ENCODE data around the gene BCAS3. TPM values are rescaled to one million over a fixed set of nuclear protein-coding genes. Genes with fewer than 3 reads are reported as not detected.

BCAS3 gene
- polyA plus RNA-seq, 1 donor from 2014 or later: 21.6 TPM

DNA sequence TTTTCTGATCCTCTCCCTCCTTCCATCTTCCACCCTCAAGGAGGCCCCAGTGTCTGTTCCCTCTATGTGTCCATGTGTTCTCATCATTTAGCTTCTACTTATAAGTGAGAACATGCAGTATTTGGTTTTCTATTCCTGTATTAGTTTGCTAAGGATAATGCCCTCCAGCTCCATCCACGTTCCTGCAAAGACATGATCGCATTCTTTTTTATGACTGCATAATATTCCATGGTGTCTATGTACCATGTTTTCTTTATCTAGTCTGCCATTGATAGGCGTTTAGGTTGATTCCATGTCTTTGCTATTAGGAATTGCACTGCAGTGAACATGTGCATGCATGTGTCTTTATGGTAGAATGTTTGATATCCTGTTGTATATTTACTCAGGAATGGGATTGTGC is 275.1 kb downstream of the BCAS3 start:
- no peaks in the 10 kb centered on the region for H3K36me3 ChIP-seq (ENCODE audit: insufficient read depth, low read length)
- no peaks in the 10 kb centered on the region for H4K20me1 ChIP-seq (ENCODE audit: insufficient read depth)
- no peaks in the 10 kb centered on the region for H3K9me3 ChIP-seq (ENCODE audit: low read length)
- no peaks in the 10 kb centered on the region for H3K79me2 ChIP-seq (replicated peaks; ENCODE audit: insufficient read depth, low read length)
- TF ChIP-seq, protein P1, sequence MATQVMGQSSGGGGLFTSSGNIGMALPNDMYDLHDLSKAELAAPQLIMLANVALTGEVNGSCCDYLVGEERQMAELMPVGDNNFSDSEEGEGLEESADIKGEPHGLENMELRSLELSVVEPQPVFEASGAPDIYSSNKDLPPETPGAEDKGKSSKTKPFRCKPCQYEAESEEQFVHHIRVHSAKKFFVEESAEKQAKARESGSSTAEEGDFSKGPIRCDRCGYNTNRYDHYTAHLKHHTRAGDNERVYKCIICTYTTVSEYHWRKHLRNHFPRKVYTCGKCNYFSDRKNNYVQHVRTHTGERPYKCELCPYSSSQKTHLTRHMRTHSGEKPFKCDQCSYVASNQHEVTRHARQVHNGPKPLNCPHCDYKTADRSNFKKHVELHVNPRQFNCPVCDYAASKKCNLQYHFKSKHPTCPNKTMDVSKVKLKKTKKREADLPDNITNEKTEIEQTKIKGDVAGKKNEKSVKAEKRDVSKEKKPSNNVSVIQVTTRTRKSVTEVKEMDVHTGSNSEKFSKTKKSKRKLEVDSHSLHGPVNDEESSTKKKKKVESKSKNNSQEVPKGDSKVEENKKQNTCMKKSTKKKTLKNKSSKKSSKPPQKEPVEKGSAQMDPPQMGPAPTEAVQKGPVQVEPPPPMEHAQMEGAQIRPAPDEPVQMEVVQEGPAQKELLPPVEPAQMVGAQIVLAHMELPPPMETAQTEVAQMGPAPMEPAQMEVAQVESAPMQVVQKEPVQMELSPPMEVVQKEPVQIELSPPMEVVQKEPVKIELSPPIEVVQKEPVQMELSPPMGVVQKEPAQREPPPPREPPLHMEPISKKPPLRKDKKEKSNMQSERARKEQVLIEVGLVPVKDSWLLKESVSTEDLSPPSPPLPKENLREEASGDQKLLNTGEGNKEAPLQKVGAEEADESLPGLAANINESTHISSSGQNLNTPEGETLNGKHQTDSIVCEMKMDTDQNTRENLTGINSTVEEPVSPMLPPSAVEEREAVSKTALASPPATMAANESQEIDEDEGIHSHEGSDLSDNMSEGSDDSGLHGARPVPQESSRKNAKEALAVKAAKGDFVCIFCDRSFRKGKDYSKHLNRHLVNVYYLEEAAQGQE (IDR thresholded peaks at IDR 0.05; ENCODE audit: borderline replicate concordance): no peak
- no peak for TF ChIP-seq EP300 (conservative IDR thresholded peaks at IDR 0.05; ENCODE audit: poor library complexity, severe bottlenecking)
- no peak for TF ChIP-seq SMC3 (conservative IDR thresholded peaks at IDR 0.05; ENCODE audit: poor library complexity)
- no peak for TF ChIP-seq EZH2 (IDR thresholded peaks at IDR 0.05; ENCODE audit: borderline replicate concordance, insufficient read depth, low read length, poor library complexity, severe bottlenecking)
- TF ChIP-seq, protein P2, sequence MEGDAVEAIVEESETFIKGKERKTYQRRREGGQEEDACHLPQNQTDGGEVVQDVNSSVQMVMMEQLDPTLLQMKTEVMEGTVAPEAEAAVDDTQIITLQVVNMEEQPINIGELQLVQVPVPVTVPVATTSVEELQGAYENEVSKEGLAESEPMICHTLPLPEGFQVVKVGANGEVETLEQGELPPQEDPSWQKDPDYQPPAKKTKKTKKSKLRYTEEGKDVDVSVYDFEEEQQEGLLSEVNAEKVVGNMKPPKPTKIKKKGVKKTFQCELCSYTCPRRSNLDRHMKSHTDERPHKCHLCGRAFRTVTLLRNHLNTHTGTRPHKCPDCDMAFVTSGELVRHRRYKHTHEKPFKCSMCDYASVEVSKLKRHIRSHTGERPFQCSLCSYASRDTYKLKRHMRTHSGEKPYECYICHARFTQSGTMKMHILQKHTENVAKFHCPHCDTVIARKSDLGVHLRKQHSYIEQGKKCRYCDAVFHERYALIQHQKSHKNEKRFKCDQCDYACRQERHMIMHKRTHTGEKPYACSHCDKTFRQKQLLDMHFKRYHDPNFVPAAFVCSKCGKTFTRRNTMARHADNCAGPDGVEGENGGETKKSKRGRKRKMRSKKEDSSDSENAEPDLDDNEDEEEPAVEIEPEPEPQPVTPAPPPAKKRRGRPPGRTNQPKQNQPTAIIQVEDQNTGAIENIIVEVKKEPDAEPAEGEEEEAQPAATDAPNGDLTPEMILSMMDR (IDR thresholded peaks at IDR 0.05; ENCODE audit: poor library complexity, severe bottlenecking): no peak
- TF ChIP-seq MXI1 (conservative IDR thresholded peaks at IDR 0.05; ENCODE audit: poor library complexity, severe bottlenecking): no peak
- TF ChIP-seq POLR2AphosphoS5 (IDR thresholded peaks at IDR 0.05): no peak
- TF ChIP-seq RAD21 (conservative IDR thresholded peaks at IDR 0.05): no peak
- no peak for TF ChIP-seq TAF1 (IDR thresholded peaks at IDR 0.05; ENCODE audit: low read depth)
- H3K9ac ChIP-seq (ENCODE audit: low read length): no peak overlapping the region
- no peak overlapping the region for H2AFZ ChIP-seq (ENCODE audit: low read depth, low read length)
- no peaks in the 10 kb centered on the region for H3K27me3 ChIP-seq (ENCODE audit: insufficient read depth, low read depth, low read length)
- no peak overlapping the region for H3K4me2 ChIP-seq (ENCODE audit: low read length)
- no peaks in the 10 kb centered on the region for H3K9me2 ChIP-seq (ENCODE audit: insufficient read depth, low read length)
- no peaks in the 10 kb centered on the region for H3F3A ChIP-seq (ENCODE audit: insufficient read depth, low read length, poor library complexity, severe bottlenecking)
- no peak overlapping the region for H3K27ac ChIP-seq (ENCODE audit: low read length)
- H3K4me3 ChIP-seq (ENCODE audit: low read length): no peak overlapping the region

DNA sequence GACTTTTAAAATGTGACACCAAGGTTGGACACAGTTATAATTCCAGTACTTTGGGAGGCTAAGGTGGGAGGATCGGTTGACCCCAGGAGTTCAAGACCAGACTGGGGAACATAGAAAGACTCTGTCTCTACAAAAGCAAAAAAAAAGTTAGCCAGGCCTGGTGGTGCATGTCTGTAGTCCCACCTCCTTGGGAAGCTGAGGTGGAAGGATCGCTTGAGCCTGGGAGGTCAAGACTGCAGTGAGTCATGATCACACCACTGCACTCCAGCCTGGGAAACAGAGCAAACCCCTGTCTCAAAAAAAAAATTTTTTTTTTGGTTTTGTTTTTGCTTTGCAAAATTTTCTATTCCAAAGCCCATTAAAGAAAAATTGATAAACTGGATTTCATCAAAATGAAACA is 281.4 kb downstream of the BCAS3 start:
- Histone ChIP-seq H3K9ac (ENCODE audit: low read length) (no peak overlapping the region), H3K79me2 (replicated peaks; ENCODE audit: insufficient read depth, low read length) (no peaks in the 10 kb centered on the region), H2AFZ (ENCODE audit: low read depth, low read length) (no peak overlapping the region), H3K9me2 (ENCODE audit: insufficient read depth, low read length) (no peaks in the 10 kb centered on the region), H3K9me3 (ENCODE audit: low read length) (no peaks in the 10 kb centered on the region), H3K27ac (ENCODE audit: low read length) (no peak overlapping the region), H3K4me3 (ENCODE audit: low read length) (no peak overlapping the region), H3K4me2 (ENCODE audit: low read length) (no peak overlapping the region), H3K36me3 (ENCODE audit: insufficient read depth, low read length) (no peaks in the 10 kb centered on the region), H3F3A (ENCODE audit: insufficient read depth, low read length, poor library complexity, severe bottlenecking) (no peaks in the 10 kb centered on the region), H4K20me1 (ENCODE audit: insufficient read depth) (no peaks in the 10 kb centered on the region), H3K27me3 (ENCODE audit: insufficient read depth, low read depth, low read length) (no peaks in the 10 kb centered on the region)
- TF ChIP-seq EZH2 (IDR thresholded peaks at IDR 0.05; ENCODE audit: borderline replicate concordance, insufficient read depth, low read length, poor library complexity, severe bottlenecking): no peak
- no peak for TF ChIP-seq SMC3 (conservative IDR thresholded peaks at IDR 0.05; ENCODE audit: poor library complexity)
- TF ChIP-seq, protein P2 (IDR thresholded peaks at IDR 0.05; ENCODE audit: poor library complexity, severe bottlenecking): no peak
- TF ChIP-seq, protein P1 (IDR thresholded peaks at IDR 0.05; ENCODE audit: borderline replicate concordance): no peak
- no peak for TF ChIP-seq RAD21 (conservative IDR thresholded peaks at IDR 0.05)
- TF ChIP-seq POLR2AphosphoS5 (IDR thresholded peaks at IDR 0.05): no peak
- no peak for TF ChIP-seq TAF1 (IDR thresholded peaks at IDR 0.05; ENCODE audit: low read depth)
- no peak for TF ChIP-seq MXI1 (conservative IDR thresholded peaks at IDR 0.05; ENCODE audit: poor library complexity, severe bottlenecking)
- no peak for TF ChIP-seq EP300 (conservative IDR thresholded peaks at IDR 0.05; ENCODE audit: poor library complexity, severe bottlenecking)
